ENCODE data around the gene UGT1A1. TPM values are rescaled to one million over a fixed set of nuclear protein-coding genes. Genes with fewer than 3 reads are reported as not detected.

Gene UGT1A1
- total and polyA plus RNA-seq, 2 of the 13 experiments (the other 11 are each of a cell fraction or from before 2014, with no cell fraction given) = 0.69 to 0.75 TPM

DNA sequence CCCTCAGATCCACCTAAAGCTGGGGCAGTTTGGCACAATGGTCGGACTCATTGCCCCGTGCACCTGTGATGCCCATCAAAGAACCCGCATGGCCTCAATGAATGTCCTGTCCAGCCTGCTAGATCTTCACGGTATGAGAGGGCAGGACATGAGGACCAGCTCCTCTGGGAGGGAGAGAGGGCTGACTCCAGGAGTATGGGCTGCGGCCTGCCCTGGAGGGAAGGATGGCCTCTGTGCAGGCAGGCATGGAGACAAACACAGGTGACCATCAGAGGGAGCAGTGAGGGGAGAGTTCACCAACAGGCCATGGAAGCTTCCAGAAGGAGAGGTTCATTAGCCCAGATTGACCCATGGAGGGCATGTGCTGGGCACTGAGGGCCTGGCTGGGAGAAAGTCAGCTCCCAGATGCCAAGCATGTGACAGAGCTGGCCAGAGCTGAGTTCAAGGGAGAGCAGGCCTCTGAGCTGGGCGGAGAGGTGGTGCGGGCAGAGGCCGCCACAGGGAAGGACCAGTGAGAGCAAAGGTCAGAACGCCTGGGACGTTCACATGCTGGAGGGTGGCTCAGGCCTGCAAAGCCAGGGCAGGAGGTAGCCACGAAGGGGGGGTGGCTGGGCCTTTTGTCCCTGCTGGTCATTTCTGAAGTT is 58.0 kb downstream of the UGT1A1 start:
- no peaks in the 10 kb centered on the region for H3K36me3 ChIP-seq (replicated peaks in 1 of 2; ENCODE audit: control insufficient read depth in 1 of 2, insufficient read depth in 2 of 2, low read length in 2 of 2)
- peak overlapping the region; percentile 25; the same call in 1 of the 2 replicates for H3K4me2 ChIP-seq (ENCODE audit: low read depth, low read length)
- DNase-seq (ENCODE audit: low spot score) (peak; percentile 28), FAIRE-seq (no peak), ATAC-seq (peak; percentile 65)
- H3K4me3 ChIP-seq (replicated peaks in 1 of 3; ENCODE audit: insufficient read depth in 1 of 3, low read depth in 2 of 3, low read length in 3 of 3) = no peak overlapping the region
- WGBS (ENCODE audit: low lambda C conversion rate) = 38% methylated on average over 11 of the region's 11 CpGs
- H3K9ac ChIP-seq (ENCODE audit: insufficient read depth, low read depth, low read length) = no peak overlapping the region
- in situ Hi-C loops (cut with HindIII; ENCODE audit: extremely low pct_ligation_motif_present, low pct_unique_long_range_greater_than_20kb) (no loop called here), intact Hi-C loops (cut with micrococcal nuclease; ENCODE audit: unreplicated experiment) (no loop called here)
- no peaks in the 10 kb centered on the region for H3K79me2 ChIP-seq (ENCODE audit: insufficient read depth, low read length)
- no peak overlapping the region for H2AFZ ChIP-seq (ENCODE audit: low read length)
- no peaks in the 10 kb centered on the region for H4K20me1 ChIP-seq (ENCODE audit: insufficient read depth, low read length)
- ChIA-PET POLR2A (no interaction called here), CTCF (ENCODE audit: low intra/inter-chr PET ratio, low total read pairs) (no interaction called here)
- peaks cover 23% of the 10 kb centered on the region for H3K4me1 ChIP-seq (ENCODE audit: insufficient read depth, low read length)
- no peaks in the 10 kb centered on the region for H3K9me3 ChIP-seq (ENCODE audit: low read length)
- BruUV-seq (replicated peaks) = no TSS peak
- peaks cover 7 to 41% of the 10 kb centered on the region in 2 experiments; a peak in 4 of 5 replicates for H3K27me3 ChIP-seq (ENCODE audit: control insufficient read depth in 1 of 2, insufficient read depth in 2 of 2, low read length in 2 of 2)
- no peak overlapping the region for H3K27ac ChIP-seq (ENCODE audit: extremely low read length, insufficient read depth, low read length)
- peak; percentile 23; the same call in 1 of the 2 replicates for TF ChIP-seq NR2C2 (CRISPR knock-in tag; IDR thresholded peaks at IDR 0.05; ENCODE audit: borderline replicate concordance)
- TF ChIP-seq ZFYVE20 (CRISPR knock-in tag; IDR thresholded peaks at IDR 0.05; ENCODE audit: borderline replicate concordance, low read depth) = no peak
- no peak for TF ChIP-seq NR2F6 (IDR thresholded peaks at IDR 0.05)
- TF ChIP-seq NR2F6 (CRISPR knock-in tag; IDR thresholded peaks at IDR 0.05) = 0 out of 2 replicates have a peak, but pooled peaks have one; percentile 9
- no peak for TF ChIP-seq ZNF782 (CRISPR knock-in tag; IDR thresholded peaks at IDR 0.05; ENCODE audit: borderline replicate concordance)
- TF ChIP-seq ZNF274 (CRISPR knock-in tag; IDR thresholded peaks at IDR 0.05) = 0 out of 2 replicates have a peak, but pooled peaks have one; percentile 35
- 0 out of 2 replicates have a peak, but pooled peaks have one; percentile 40 for TF ChIP-seq HNF4G (IDR thresholded peaks at IDR 0.05; ENCODE audit: borderline replicate concordance, low read depth, low read length)
- TF ChIP-seq HNF4G (CRISPR knock-in tag; IDR thresholded peaks at IDR 0.05; ENCODE audit: borderline replicate concordance, low read depth) = no peak
- TF ChIP-seq ZFX (CRISPR knock-in tag; IDR thresholded peaks at IDR 0.05; ENCODE audit: low read depth) = peak; percentile 68
- 0 out of 2 replicates have a peak, but pooled peaks have one; percentile 24 for TF ChIP-seq SALL1 (CRISPR knock-in tag; IDR thresholded peaks at IDR 0.05)
- peak; percentile 34; the same call in 1 of the 2 replicates for TF ChIP-seq ZNF558 (CRISPR knock-in tag; IDR thresholded peaks at IDR 0.05; ENCODE audit: borderline replicate concordance)
- no peak for TF ChIP-seq ZNF124 (CRISPR knock-in tag; IDR thresholded peaks at IDR 0.05)
- TF ChIP-seq ZNF225 (CRISPR knock-in tag; IDR thresholded peaks at IDR 0.05) = peak; percentile 5; the same call in 1 of the 2 replicates
- TF ChIP-seq, protein P1, sequence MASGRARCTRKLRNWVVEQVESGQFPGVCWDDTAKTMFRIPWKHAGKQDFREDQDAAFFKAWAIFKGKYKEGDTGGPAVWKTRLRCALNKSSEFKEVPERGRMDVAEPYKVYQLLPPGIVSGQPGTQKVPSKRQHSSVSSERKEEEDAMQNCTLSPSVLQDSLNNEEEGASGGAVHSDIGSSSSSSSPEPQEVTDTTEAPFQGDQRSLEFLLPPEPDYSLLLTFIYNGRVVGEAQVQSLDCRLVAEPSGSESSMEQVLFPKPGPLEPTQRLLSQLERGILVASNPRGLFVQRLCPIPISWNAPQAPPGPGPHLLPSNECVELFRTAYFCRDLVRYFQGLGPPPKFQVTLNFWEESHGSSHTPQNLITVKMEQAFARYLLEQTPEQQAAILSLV (CRISPR knock-in tag; IDR thresholded peaks at IDR 0.05; ENCODE audit: borderline replicate concordance) = 0 out of 2 replicates have a peak, but pooled peaks have one; percentile 34
- no peak for TF ChIP-seq ZFP36L1 (CRISPR knock-in tag; IDR thresholded peaks at IDR 0.05)
- TF ChIP-seq, protein P2, sequence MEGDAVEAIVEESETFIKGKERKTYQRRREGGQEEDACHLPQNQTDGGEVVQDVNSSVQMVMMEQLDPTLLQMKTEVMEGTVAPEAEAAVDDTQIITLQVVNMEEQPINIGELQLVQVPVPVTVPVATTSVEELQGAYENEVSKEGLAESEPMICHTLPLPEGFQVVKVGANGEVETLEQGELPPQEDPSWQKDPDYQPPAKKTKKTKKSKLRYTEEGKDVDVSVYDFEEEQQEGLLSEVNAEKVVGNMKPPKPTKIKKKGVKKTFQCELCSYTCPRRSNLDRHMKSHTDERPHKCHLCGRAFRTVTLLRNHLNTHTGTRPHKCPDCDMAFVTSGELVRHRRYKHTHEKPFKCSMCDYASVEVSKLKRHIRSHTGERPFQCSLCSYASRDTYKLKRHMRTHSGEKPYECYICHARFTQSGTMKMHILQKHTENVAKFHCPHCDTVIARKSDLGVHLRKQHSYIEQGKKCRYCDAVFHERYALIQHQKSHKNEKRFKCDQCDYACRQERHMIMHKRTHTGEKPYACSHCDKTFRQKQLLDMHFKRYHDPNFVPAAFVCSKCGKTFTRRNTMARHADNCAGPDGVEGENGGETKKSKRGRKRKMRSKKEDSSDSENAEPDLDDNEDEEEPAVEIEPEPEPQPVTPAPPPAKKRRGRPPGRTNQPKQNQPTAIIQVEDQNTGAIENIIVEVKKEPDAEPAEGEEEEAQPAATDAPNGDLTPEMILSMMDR (CRISPR knock-in tag; IDR thresholded peaks at IDR 0.05) = peak; percentile 39
- TF ChIP-seq ZFY (CRISPR knock-in tag; IDR thresholded peaks at IDR 0.05) = peak; percentile 61
- 0 out of 2 replicates have a peak, but pooled peaks have one; percentile 6 for TF ChIP-seq RXRA (CRISPR knock-in tag; IDR thresholded peaks at IDR 0.05)
- TF ChIP-seq HNF4A (CRISPR knock-in tag; IDR thresholded peaks at IDR 0.05) = peak; percentile 79
- TF ChIP-seq HIVEP1 (CRISPR knock-in tag; IDR thresholded peaks at IDR 0.05) = peak; percentile 60; the same call in 1 of the 2 replicates
- TF ChIP-seq TOE1 (CRISPR knock-in tag; IDR thresholded peaks at IDR 0.05) = no peak
- peak; percentile 66; the same call in 1 of the 2 replicates for TF ChIP-seq ZMYM2 (CRISPR knock-in tag; IDR thresholded peaks at IDR 0.05)
- TF ChIP-seq HOXA5 (CRISPR knock-in tag; IDR thresholded peaks at IDR 0.05) = no peak
- TF ChIP-seq SOX6 (IDR thresholded peaks at IDR 0.05) = no peak
- TF ChIP-seq SOX6 (CRISPR knock-in tag; IDR thresholded peaks at IDR 0.05) = 0 out of 2 replicates have a peak, but pooled peaks have one; percentile 26
